Kasumi-1 (cell line): ENCODE measurements around the gene FOXP1.

Experiments used
- DNase-seq, 2 experiments: peaks; one replicate each; lab custom pipeline; 2025; lab: John Stamatoyannopoulos, UW

Gene FOXP1

DNA sequence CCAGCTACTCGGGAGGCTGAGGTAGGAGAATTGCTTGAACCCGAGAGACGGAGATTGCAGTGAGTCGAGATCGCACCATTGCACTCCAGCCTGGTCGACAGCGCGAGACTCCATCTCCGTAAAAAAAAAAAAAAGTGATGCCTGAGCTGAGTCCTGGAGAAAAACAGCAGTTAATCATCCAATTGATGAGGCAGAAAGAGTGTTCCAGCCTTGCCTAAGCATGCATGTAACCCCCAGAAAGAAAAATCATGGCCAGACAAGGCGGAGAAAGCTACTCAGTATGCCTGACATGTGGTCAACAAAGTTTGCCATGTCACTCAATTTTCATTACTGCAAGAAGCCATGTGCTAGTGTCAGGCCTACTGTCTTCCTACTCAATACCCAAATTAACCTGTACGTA is 678.0 kb downstream of the FOXP1 start:
- no peak for DNase-seq
